HK-2 (cell line): Measurements from ENCODE around the gene LLGL2.

ENCODE experiments used
- DNase-seq: peaks from one replicate; pipeline ENCODE4 v3.0.0-alpha.2; 2018; ENCODE audit not compliant: unreplicated experiment

LLGL2 gene

GRCh38 chr17:75492555-75493168 lies 32.8 kb upstream of the LLGL2 start:
- DNase-seq = no peak

- DNase-seq = no peak
These were observed 31.9 kb upstream of the LLGL2 start for GRCh38 chr17:75493476-75494129.

GRCh38 chr17:75494326-75494877 lies 31.1 kb upstream of the LLGL2 start:
- DNase-seq = no peak

- DNase-seq = no peak
These were observed 29.5 kb upstream of the LLGL2 start for GRCh38 chr17:75496005-75496404.

- no peak for DNase-seq
These were observed 27.3 kb upstream of the LLGL2 start for GRCh38 chr17:75498039-75498725.

- DNase-seq = no peak
These were observed 26.7 kb upstream of the LLGL2 start for GRCh38 chr17:75498726-75499213.

GRCh38 chr17:75499313-75500022 lies 26.0 kb upstream of the LLGL2 start:
- DNase-seq = no peak

GRCh38 chr17:75500419-75501216 lies 24.9 kb upstream of the LLGL2 start:
- DNase-seq = no peak

GRCh38 chr17:75501378-75502071 lies 24.0 kb upstream of the LLGL2 start:
- no peak for DNase-seq

- DNase-seq = no peak
These were observed 23.3 kb upstream of the LLGL2 start for GRCh38 chr17:75502072-75502720.

GRCh38 chr17:75502721-75503329 lies 22.7 kb upstream of the LLGL2 start:
- no peak for DNase-seq

GRCh38 chr17:75503337-75503950 lies 22.1 kb upstream of the LLGL2 start:
- DNase-seq = no peak

GRCh38 chr17:75503976-75504346 lies 21.5 kb upstream of the LLGL2 start:
- DNase-seq = no peak

- peak; percentile 39 for DNase-seq
These were observed 20.9 kb upstream of the LLGL2 start for GRCh38 chr17:75504347-75505151.

- no peak for DNase-seq
These were observed 20.4 kb upstream of the LLGL2 start for GRCh38 chr17:75505152-75505409.

GRCh38 chr17:75505640-75506039 lies 19.9 kb upstream of the LLGL2 start:
- no peak for DNase-seq

GRCh38 chr17:75506134-75506533 lies 19.4 kb upstream of the LLGL2 start:
- no peak for DNase-seq

GRCh38 chr17:75506888-75507287 lies 18.6 kb upstream of the LLGL2 start:
- DNase-seq = no peak
